DOHH2 (cell line): ENCODE results near the gene RANBP6.
A peak's percentile ranks its signal among the peaks of the same experiment; 100 is the strongest.
"Not testable (repeated sequence)": the region's sequence is repeated elsewhere in the genome, so short reads cannot be mapped to it uniquely, and the experiment has no call there.

Source experiments
- H3F3A ChIP-seq: fragments of 200-600 bp; sonication (generic), shearing (Covaris generic); 2 replicates; pipeline ENCODE4 v1.6.0; 2016; ENCODE audit warnings: antibody characterized with exemption, mild to moderate bottlenecking; ENCODE audit not compliant: control insufficient read depth, insufficient read depth
- H3K27ac ChIP-seq: fragments of 200-600 bp; sonication (generic); 2 replicates; pipeline ENCODE4 v1.5.1; 2014; ENCODE audit warnings: low read depth, mild to moderate bottlenecking, low read length, moderate library complexity
- H3K27me3 ChIP-seq: fragments of 200-600 bp; sonication (generic); 2 replicates; pipeline ENCODE4 v1.6.1; 2014; ENCODE audit warnings: mild to moderate bottlenecking, low read length, mixed read lengths; ENCODE audit not compliant: control insufficient read depth
- H3K36me3 ChIP-seq: fragments of 200-600 bp; sonication (generic); 2 replicates; pipeline ENCODE4 v1.6.1; 2014; ENCODE audit warnings: mild to moderate bottlenecking, low read length, moderate library complexity, mixed read lengths; ENCODE audit not compliant: control insufficient read depth
- H3K4me1 ChIP-seq: fragments of 200-600 bp; sonication (generic); 2 replicates; pipeline ENCODE4 v1.6.1; 2014; ENCODE audit warnings: mild to moderate bottlenecking, low read length, mixed read lengths; ENCODE audit not compliant: control insufficient read depth
- H3K4me2 ChIP-seq: fragments of 200-600 bp; sonication (generic); 2 replicates; pipeline ENCODE4 v1.6.0; 2014; ENCODE audit warnings: mild to moderate bottlenecking, low read length, moderate library complexity
- H3K4me3 ChIP-seq: fragments of 200-600 bp; sonication (generic); 2 replicates; pipeline ENCODE4 v1.5.1; 2014; ENCODE audit warnings: mild to moderate bottlenecking, low read length, mixed read lengths
- H3K79me2 ChIP-seq: fragments of 200-600 bp; sonication (generic); 2 replicates; pipeline ENCODE4 v1.6.1; 2014; ENCODE audit warnings: mild to moderate bottlenecking, low read length, mixed read lengths; ENCODE audit not compliant: control insufficient read depth
- H3K9me2 ChIP-seq: fragments of 200-600 bp; sonication (generic); replicated peaks from 2 replicates; pipeline ENCODE4 v1.6.1; 2014; ENCODE audit warnings: mild to moderate bottlenecking, low read length, mixed read lengths; ENCODE audit not compliant: control insufficient read depth
- H3K9me3 ChIP-seq: fragments of 200-600 bp; sonication (generic); 2 replicates; pipeline ENCODE4 v1.6.1; 2014; ENCODE audit warnings: antibody characterized with exemption, low read length, mixed read lengths; ENCODE audit not compliant: control insufficient read depth, insufficient read depth
- H4K20me1 ChIP-seq: fragments of 200-600 bp; sonication (generic); 2 replicates; pipeline ENCODE4 v1.6.0; 2014; ENCODE audit warnings: low read depth, mild to moderate bottlenecking, antibody characterized with exemption, low read length, moderate library complexity; ENCODE audit not compliant: control insufficient read depth, insufficient read depth
- EZH2phosphoT487 ChIP-seq: fragments of 200-600 bp; sonication (generic); IDR thresholded peaks from 2 replicates; pipeline ENCODE4 v1.6.1; 2017; ENCODE audit warnings: borderline replicate concordance, mild to moderate bottlenecking, antibody characterized with exemption, low read length, moderate library complexity, mixed read lengths
- TF ChIP-seq, protein P1 (sequence below): fragments of 200-600 bp; sonication (generic); IDR thresholded peaks from one replicate; pipeline ENCODE4 v1.5.1; 2014; ENCODE audit warnings: antibody characterized with exemption, mild to moderate bottlenecking, low read depth, low read length; ENCODE audit not compliant: poor library complexity, severe bottlenecking

RANBP6 gene

DNA sequence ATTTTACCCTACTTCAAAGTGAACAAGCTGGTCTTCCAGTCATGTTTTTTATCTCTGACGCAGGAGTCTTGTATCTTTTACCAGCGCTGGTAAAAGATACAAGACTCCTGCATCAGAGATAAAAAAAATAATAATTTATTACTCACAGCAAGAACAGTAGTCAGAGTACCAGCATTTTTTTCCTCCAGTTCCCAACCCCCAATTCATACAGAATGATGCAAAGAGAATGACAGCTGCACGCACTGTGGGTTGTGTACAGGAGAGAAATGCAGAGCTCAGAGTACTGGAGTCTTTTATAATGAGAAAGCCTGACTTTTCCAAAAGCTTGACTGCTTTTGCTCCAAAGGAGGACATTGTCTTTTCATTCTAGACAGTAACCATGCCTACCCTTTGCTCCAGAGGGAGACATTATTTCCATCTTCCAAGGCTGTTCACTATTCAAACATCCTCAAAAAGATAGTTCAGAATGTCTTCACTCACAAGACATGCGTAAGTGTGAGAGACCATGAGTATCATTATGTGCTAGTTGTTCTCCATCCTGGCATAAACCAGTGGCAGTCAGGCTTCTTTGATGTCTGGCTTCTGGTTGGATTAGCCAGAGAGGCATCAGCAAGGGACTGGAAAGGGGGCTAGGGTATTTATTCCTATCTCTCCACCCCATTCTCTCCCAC lies 14.3 kb upstream of the RANBP6 start:
- no peaks in the 10 kb centered on the region for H3K9me2 ChIP-seq
- no peak overlapping the region for H3K27ac ChIP-seq
- no peak overlapping the region for H3K4me3 ChIP-seq
- no peaks in the 10 kb centered on the region for H3K4me1 ChIP-seq
- no peak overlapping the region for H3K4me2 ChIP-seq
- no peaks in the 10 kb centered on the region for H3K9me3 ChIP-seq
- no peaks in the 10 kb centered on the region for H3F3A ChIP-seq
- no peak for TF ChIP-seq EZH2phosphoT487
- TF ChIP-seq, protein P1, sequence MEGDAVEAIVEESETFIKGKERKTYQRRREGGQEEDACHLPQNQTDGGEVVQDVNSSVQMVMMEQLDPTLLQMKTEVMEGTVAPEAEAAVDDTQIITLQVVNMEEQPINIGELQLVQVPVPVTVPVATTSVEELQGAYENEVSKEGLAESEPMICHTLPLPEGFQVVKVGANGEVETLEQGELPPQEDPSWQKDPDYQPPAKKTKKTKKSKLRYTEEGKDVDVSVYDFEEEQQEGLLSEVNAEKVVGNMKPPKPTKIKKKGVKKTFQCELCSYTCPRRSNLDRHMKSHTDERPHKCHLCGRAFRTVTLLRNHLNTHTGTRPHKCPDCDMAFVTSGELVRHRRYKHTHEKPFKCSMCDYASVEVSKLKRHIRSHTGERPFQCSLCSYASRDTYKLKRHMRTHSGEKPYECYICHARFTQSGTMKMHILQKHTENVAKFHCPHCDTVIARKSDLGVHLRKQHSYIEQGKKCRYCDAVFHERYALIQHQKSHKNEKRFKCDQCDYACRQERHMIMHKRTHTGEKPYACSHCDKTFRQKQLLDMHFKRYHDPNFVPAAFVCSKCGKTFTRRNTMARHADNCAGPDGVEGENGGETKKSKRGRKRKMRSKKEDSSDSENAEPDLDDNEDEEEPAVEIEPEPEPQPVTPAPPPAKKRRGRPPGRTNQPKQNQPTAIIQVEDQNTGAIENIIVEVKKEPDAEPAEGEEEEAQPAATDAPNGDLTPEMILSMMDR: no peak
- H4K20me1 ChIP-seq: no peaks in the 10 kb centered on the region
- H3K36me3 ChIP-seq: no peaks in the 10 kb centered on the region
- peaks cover 8% of the 10 kb centered on the region for H3K27me3 ChIP-seq
- no peaks in the 10 kb centered on the region for H3K79me2 ChIP-seq

DNA sequence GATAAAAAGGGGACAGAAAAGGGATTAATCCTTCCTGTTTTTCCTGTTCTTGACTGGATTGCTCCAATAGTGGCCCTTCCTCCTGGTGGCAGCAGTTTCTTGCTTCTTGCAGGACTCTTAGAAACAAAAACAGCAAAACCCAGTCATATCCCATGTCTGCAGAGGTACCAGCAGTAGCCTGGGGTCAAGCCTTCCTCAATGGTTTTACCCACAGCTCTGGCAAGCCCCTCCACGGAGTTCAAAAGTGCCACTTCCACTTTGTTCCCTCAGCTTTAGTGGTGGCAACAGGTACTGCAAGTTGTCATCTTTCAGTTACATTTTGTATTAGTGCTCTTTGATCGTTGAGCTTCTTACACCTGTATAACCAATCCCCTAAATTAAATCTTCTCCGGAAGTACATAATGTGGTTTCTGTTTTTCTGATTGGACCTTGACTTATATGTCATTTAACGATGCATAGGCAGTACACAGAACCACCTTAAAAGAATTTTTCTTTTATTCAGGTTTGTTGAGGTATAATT lies 8.7 kb upstream of the RANBP6 start:
- H3K4me3 ChIP-seq: 0 out of 2 replicates have a peak overlapping the region, but pooled peaks have one; percentile 8
- H3F3A ChIP-seq: no peaks in the 10 kb centered on the region
- no peaks in the 10 kb centered on the region for H4K20me1 ChIP-seq
- H3K36me3 ChIP-seq: no peaks in the 10 kb centered on the region
- H3K4me1 ChIP-seq: peaks cover 9% of the 10 kb centered on the region
- no peaks in the 10 kb centered on the region for H3K79me2 ChIP-seq
- TF ChIP-seq, protein P1: peak; percentile 68
- no peak for TF ChIP-seq EZH2phosphoT487
- H3K27ac ChIP-seq: no peak overlapping the region
- peak overlapping the region; percentile 35 for H3K4me2 ChIP-seq
- H3K9me3 ChIP-seq: no peaks in the 10 kb centered on the region
- H3K27me3 ChIP-seq: no peaks in the 10 kb centered on the region; the same call in 1 of the 2 replicates
- no peaks in the 10 kb centered on the region for H3K9me2 ChIP-seq

DNA sequence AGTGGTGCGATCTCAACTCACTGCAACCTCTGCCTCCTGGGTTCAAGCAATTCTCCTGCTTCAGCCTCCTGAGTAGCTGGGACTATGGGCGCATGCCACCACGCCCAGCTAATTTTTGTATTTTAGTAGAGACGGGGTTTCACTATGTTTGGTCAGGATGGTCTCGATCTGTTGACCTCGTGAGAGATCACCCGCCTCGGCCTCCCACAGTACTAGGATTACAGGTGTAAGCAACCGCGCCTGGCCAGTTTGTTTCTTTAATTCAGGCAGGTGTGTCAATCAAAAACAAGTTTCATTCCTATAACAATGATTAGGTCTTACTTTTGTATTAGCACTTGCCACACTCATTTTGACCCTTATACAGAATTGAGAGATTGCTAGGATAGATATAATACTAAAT lies 1.6 kb upstream of the RANBP6 start:
- Histone ChIP-seq H3K4me1 (peaks cover 32% of the 10 kb centered on the region), H3K79me2 (peaks cover 39% of the 10 kb centered on the region), H3K36me3 (peaks cover 24% of the 10 kb centered on the region)
- H3F3A ChIP-seq, H4K20me1 ChIP-seq, H3K27me3 ChIP-seq, H3K4me2 ChIP-seq, H3K27ac ChIP-seq, H3K4me3 ChIP-seq, H3K9me3 ChIP-seq, H3K9me2 ChIP-seq: not testable (repeated sequence)

DNA sequence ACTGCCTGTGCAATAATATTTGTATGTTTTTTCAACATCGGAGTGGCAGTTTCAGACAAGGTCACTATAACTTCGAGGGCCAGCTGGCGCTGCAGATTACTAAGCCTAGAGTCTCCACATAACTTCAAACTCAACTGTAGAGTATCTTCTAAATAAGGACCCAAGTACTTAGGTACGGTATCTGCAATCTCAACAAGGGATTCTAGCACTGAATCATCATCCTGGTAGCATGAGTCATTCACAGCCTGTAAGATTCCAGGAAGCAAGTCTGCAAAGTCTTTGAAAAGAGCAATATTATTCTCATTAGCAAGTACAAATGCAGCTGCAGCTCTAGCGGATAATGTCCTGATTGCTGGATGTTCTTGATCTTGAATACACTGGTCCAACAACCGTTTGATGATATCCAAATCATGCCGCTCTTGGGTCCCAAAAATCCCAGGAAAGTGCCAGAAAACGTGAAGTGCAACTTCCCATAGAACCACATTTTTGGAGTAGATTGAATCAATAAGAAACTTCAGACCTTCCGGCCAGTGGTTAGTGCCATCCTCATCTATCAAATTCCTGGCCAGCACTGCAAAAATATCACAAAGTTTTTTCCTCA lies 654 bp downstream of the RANBP6 start:
- peak overlapping the region; percentile 57 for H3K4me2 ChIP-seq
- H3K4me1 ChIP-seq: peaks cover 40% of the 10 kb centered on the region
- H3K79me2 ChIP-seq: peaks cover 60% of the 10 kb centered on the region
- H3K4me3 ChIP-seq: peak overlapping the region; percentile 85
- H4K20me1 ChIP-seq: 0 out of 2 replicates have a peak, but pooled peaks cover 4% of the 10 kb centered on the region
- TF ChIP-seq EZH2phosphoT487: no peak
- TF ChIP-seq, protein P1: no peak
- H3K27me3 ChIP-seq: no peaks in the 10 kb centered on the region
- H3F3A ChIP-seq: 0 out of 2 replicates have a peak, but pooled peaks cover 6% of the 10 kb centered on the region
- H3K9me2 ChIP-seq: no peaks in the 10 kb centered on the region
- no peaks in the 10 kb centered on the region for H3K9me3 ChIP-seq
- peaks cover 36% of the 10 kb centered on the region for H3K36me3 ChIP-seq
- no peak overlapping the region for H3K27ac ChIP-seq
